Measurements from ENCODE around the gene LIPJ. TPM values are rescaled to one million over a fixed set of nuclear protein-coding genes. Genes with fewer than 3 reads are reported as not detected.

The LIPJ gene
- total and polyA plus RNA-seq, 2 donors (not counting 1 experiment from before 2014, with no cell fraction given) = under 0.01 TPM; not detected in 1

- no peak for DNase-seq (ENCODE audit: low read depth in 2 of 2)
Observed at GRCh38 chr10:88594482-88594881, 7.9 kb downstream of the LIPJ start.

GRCh38 chr10:88598055-88598454 is 11.5 kb downstream of the LIPJ start:
- TF ChIP-seq CTCF (conservative IDR thresholded peaks at IDR 0.05 in 1 of 2, IDR thresholded peaks at IDR 0.05 in 1 of 2; ENCODE audit: low read depth in 1 of 2, low read length in 2 of 2) (no peak), EZH2 (IDR thresholded peaks at IDR 0.05; ENCODE audit: low read length, missing control alignments) (no peak)
- no peaks in the 10 kb centered on the region for H3K9me3 ChIP-seq (ENCODE audit: control insufficient read depth, insufficient read depth, low read depth, low read length)
- no peak for DNase-seq (ENCODE audit: low read depth in 2 of 2)
- no peaks in the 10 kb centered on the region for H3K36me3 ChIP-seq (ENCODE audit: control insufficient read depth, insufficient read depth, low read length)
- no peaks in the 10 kb centered on the region for H3K27me3 ChIP-seq (ENCODE audit: control insufficient read depth, insufficient read depth, low read length)
- no peaks in the 10 kb centered on the region for H4K20me1 ChIP-seq (ENCODE audit: control insufficient read depth, extremely low read depth, insufficient read depth, low read length)
- no peaks in the 10 kb centered on the region for H3K79me2 ChIP-seq (ENCODE audit: control insufficient read depth, insufficient read depth, low read length)
- no peak overlapping the region for H3K9ac ChIP-seq (ENCODE audit: insufficient read depth, low read length)
- H2AFZ ChIP-seq (ENCODE audit: low read length) = no peak overlapping the region
- H3K4me1 ChIP-seq (ENCODE audit: control insufficient read depth, extremely low read depth, insufficient read depth, low read length) = no peaks in the 10 kb centered on the region
- no peak overlapping the region for H3K4me3 ChIP-seq (replicated peaks in 1 of 4; ENCODE audit: control extremely low read depth in 1 of 4, insufficient read depth in 1 of 4, low read depth in 3 of 4, low read length in 4 of 4)
- no peak overlapping the region for H3K4me2 ChIP-seq (ENCODE audit: extremely low read depth, insufficient read depth, low read length)
- H3K27ac ChIP-seq (ENCODE audit: insufficient read depth, low read length) = no peak overlapping the region

More at GRCh38 chr10:88594482-88594881, 7.9 kb downstream of the LIPJ start:
- no peaks in the 10 kb centered on the region for H3K9me3 ChIP-seq (ENCODE audit: control insufficient read depth, insufficient read depth, low read depth, low read length)
- H3K9ac ChIP-seq (ENCODE audit: insufficient read depth, low read length) = no peak overlapping the region
- no peaks in the 10 kb centered on the region for H3K36me3 ChIP-seq (ENCODE audit: control insufficient read depth, insufficient read depth, low read length)
- no peak overlapping the region for H3K4me3 ChIP-seq (replicated peaks in 1 of 4; ENCODE audit: control extremely low read depth in 1 of 4, insufficient read depth in 1 of 4, low read depth in 3 of 4, low read length in 4 of 4)
- no peak for TF ChIP-seq EZH2 (IDR thresholded peaks at IDR 0.05; ENCODE audit: low read length, missing control alignments)
- no peak for TF ChIP-seq CTCF (conservative IDR thresholded peaks at IDR 0.05 in 1 of 2, IDR thresholded peaks at IDR 0.05 in 1 of 2; ENCODE audit: low read depth in 1 of 2, low read length in 2 of 2)
- no peak overlapping the region for H3K27ac ChIP-seq (ENCODE audit: insufficient read depth, low read length)
- no peaks in the 10 kb centered on the region for H3K4me1 ChIP-seq (ENCODE audit: control insufficient read depth, extremely low read depth, insufficient read depth, low read length)
- H3K79me2 ChIP-seq (ENCODE audit: control insufficient read depth, insufficient read depth, low read length) = no peaks in the 10 kb centered on the region
- H3K27me3 ChIP-seq (ENCODE audit: control insufficient read depth, insufficient read depth, low read length) = no peaks in the 10 kb centered on the region
- no peak overlapping the region for H2AFZ ChIP-seq (ENCODE audit: low read length)
- no peaks in the 10 kb centered on the region for H4K20me1 ChIP-seq (ENCODE audit: control insufficient read depth, extremely low read depth, insufficient read depth, low read length)
- no peak overlapping the region for H3K4me2 ChIP-seq (ENCODE audit: extremely low read depth, insufficient read depth, low read length)

- Histone ChIP-seq H2AFZ (ENCODE audit: low read length) (no peak overlapping the region), H3K4me1 (ENCODE audit: control insufficient read depth, extremely low read depth, insufficient read depth, low read length) (no peaks in the 10 kb centered on the region), H3K9ac (ENCODE audit: insufficient read depth, low read length) (no peak overlapping the region)
Observed at GRCh38 chr10:88608052-88608732, 21.6 kb downstream of the LIPJ start.

More at GRCh38 chr10:88608052-88608732, 21.6 kb downstream of the LIPJ start:
- no peaks in the 10 kb centered on the region for H3K36me3 ChIP-seq (ENCODE audit: control insufficient read depth, insufficient read depth, low read length)
- no peaks in the 10 kb centered on the region for H3K79me2 ChIP-seq (ENCODE audit: control insufficient read depth, insufficient read depth, low read length)
- DNase-seq (ENCODE audit: low read depth in 2 of 2) = no peak
- H4K20me1 ChIP-seq (ENCODE audit: control insufficient read depth, extremely low read depth, insufficient read depth, low read length) = no peaks in the 10 kb centered on the region
- no peak overlapping the region for H3K4me2 ChIP-seq (ENCODE audit: extremely low read depth, insufficient read depth, low read length)
- H3K27me3 ChIP-seq (ENCODE audit: control insufficient read depth, insufficient read depth, low read length) = no peaks in the 10 kb centered on the region
- no peak overlapping the region for H3K4me3 ChIP-seq (replicated peaks in 1 of 4; ENCODE audit: control extremely low read depth in 1 of 4, insufficient read depth in 1 of 4, low read depth in 3 of 4, low read length in 4 of 4)
- H3K27ac ChIP-seq (ENCODE audit: insufficient read depth, low read length) = no peak overlapping the region
- TF ChIP-seq EZH2 (IDR thresholded peaks at IDR 0.05; ENCODE audit: low read length, missing control alignments) (no peak), CTCF (conservative IDR thresholded peaks at IDR 0.05 in 1 of 2, IDR thresholded peaks at IDR 0.05 in 1 of 2; ENCODE audit: low read depth in 1 of 2, low read length in 2 of 2) (no peak)
- H3K9me3 ChIP-seq (ENCODE audit: control insufficient read depth, insufficient read depth, low read depth, low read length) = no peaks in the 10 kb centered on the region
